HepG2 (cell line): ENCODE measurements around the gene GSPT1. TPM values are rescaled to one million over a fixed set of nuclear protein-coding genes. Genes with fewer than 3 reads are reported as not detected.
A peak's percentile ranks its signal among the peaks of the same experiment; 100 is the strongest.

Experiments
- CCAR2 ChIP-seq: fragments of 200-400 bp; formaldehyde crosslinking; optimal IDR thresholded peaks from 2 replicates; pipeline ENCODE3; 2018; ENCODE audit warnings: low read depth, mild to moderate bottlenecking, low read length, moderate library complexity
- CEBPG ChIP-seq: IDR thresholded peaks from 2 replicates; pipeline ENCODE4 v1.6.1; 2016
- ELF3 ChIP-seq: IDR thresholded peaks from 2 replicates; pipeline ENCODE4 v1.6.1; 2016; ENCODE audit warnings: missing genetic modification reagents, missing compliant biosample characterization
- GATA4 ChIP-seq: sonication (generic); IDR thresholded peaks from 2 replicates; pipeline ENCODE4 v1.6.1; 2016; ENCODE audit warnings: antibody characterized with exemption, low read depth, borderline replicate concordance
- HMG20A ChIP-seq: IDR thresholded peaks from 2 replicates; pipeline ENCODE4 v1.6.1; 2016; ENCODE audit warnings: borderline replicate concordance
- HMG20B ChIP-seq: conservative IDR thresholded peaks from 2 replicates; pipeline ENCODE4 v1.6.1; 2016; ENCODE audit warnings: missing genetic modification reagents, missing compliant biosample characterization
- IRF2 ChIP-seq: IDR thresholded peaks from 2 replicates; pipeline ENCODE4 v1.6.1; 2018; ENCODE audit warnings: missing genetic modification reagents, missing compliant biosample characterization
- MAFK ChIP-seq, 2 experiments: IDR thresholded peaks in 1 of 2; conservative IDR thresholded peaks in 1 of 2; 2 replicates each; pipeline ENCODE4 v1.6.1; 2011; ENCODE audit warnings: improper control_type of control experiment in 2 of 2, low read length in 2 of 2
- MIXL1 ChIP-seq: IDR thresholded peaks from 2 replicates; pipeline ENCODE4 v1.6.1; 2016
- NFATC3 ChIP-seq: sonication (generic); formaldehyde crosslinking; IDR thresholded peaks from 2 replicates; pipeline ENCODE4 v1.5.1; 2020; ENCODE audit warnings: mild to moderate bottlenecking, missing genetic modification reagents
- NFIB ChIP-seq: sonication (generic); formaldehyde crosslinking; IDR thresholded peaks from 2 replicates; pipeline ENCODE4 v1.9.0; 2021; ENCODE audit warnings: missing genetic modification reagents, mild to moderate bottlenecking, borderline replicate concordance
- NR1H2 ChIP-seq: sonication (generic); formaldehyde crosslinking; IDR thresholded peaks from 2 replicates; pipeline ENCODE4 v1.8.1; 2022; ENCODE audit warnings: low read depth, missing genetic modification reagents, borderline replicate concordance
- RCOR2 ChIP-seq: IDR thresholded peaks from 2 replicates; pipeline ENCODE4 v1.6.1; 2016; ENCODE audit warnings: missing biosample characterization, missing genetic modification reagents
- SIX1 ChIP-seq: sonication (generic); formaldehyde crosslinking; IDR thresholded peaks from 2 replicates; pipeline ENCODE4 v1.4.0; 2020; ENCODE audit warnings: missing genetic modification reagents, borderline replicate concordance
- TCF12 ChIP-seq, 2 experiments: fragments of 450-650 bp in 1 of 2; sonication (generic) in 1 of 2; formaldehyde crosslinking in 1 of 2; IDR thresholded peaks; 2 replicates each; pipeline versions ENCODE4 v1.6.1 to v1.8.0; 2017 to 2022; ENCODE audit warnings: antibody characterized with exemption in 1 of 2, mild to moderate bottlenecking in 1 of 2, missing genetic modification reagents in 1 of 2, moderate library complexity in 1 of 2
- TCF7 ChIP-seq: sonication (generic); IDR thresholded peaks from 2 replicates; pipeline ENCODE4 v1.6.1; 2016; ENCODE audit warnings: antibody characterized with exemption, low read depth
- TEAD3 ChIP-seq: optimal IDR thresholded peaks from 2 replicates; pipeline ENCODE3; 2016; ENCODE audit warnings: borderline replicate concordance
- TRIM22 ChIP-seq: fragments of 450-650 bp; IDR thresholded peaks from 2 replicates; pipeline ENCODE4 v1.6.1; 2017
- ZBTB8A ChIP-seq: sonication (generic); formaldehyde crosslinking; IDR thresholded peaks from 2 replicates; pipeline ENCODE4 v1.4.0; 2020; ENCODE audit warnings: mild to moderate bottlenecking, low read depth, missing genetic modification reagents, borderline replicate concordance
- ZFP82 ChIP-seq: sonication (generic); formaldehyde crosslinking; IDR thresholded peaks from 2 replicates; pipeline ENCODE4 v1.5.1; 2020; ENCODE audit warnings: mild to moderate bottlenecking, missing genetic modification reagents, borderline replicate concordance
- ZFX ChIP-seq: sonication (generic); formaldehyde crosslinking; IDR thresholded peaks from 2 replicates; pipeline ENCODE4 v1.4.0; 2020; ENCODE audit warnings: mild to moderate bottlenecking, low read depth, missing genetic modification reagents, moderate library complexity
- ZIK1 ChIP-seq: sonication (generic); formaldehyde crosslinking; IDR thresholded peaks from 2 replicates; pipeline ENCODE4 v1.5.0; 2020; ENCODE audit warnings: mild to moderate bottlenecking, low read depth, missing genetic modification reagents, borderline replicate concordance
- ZMAT3 ChIP-seq: sonication (generic); formaldehyde crosslinking; conservative IDR thresholded peaks from 2 replicates; pipeline ENCODE4 v1.7.0; 2021; ENCODE audit warnings: missing genetic modification reagents
- ZNF205 ChIP-seq: IDR thresholded peaks from 2 replicates; pipeline ENCODE4 v1.6.1; 2018; ENCODE audit warnings: missing biosample characterization, missing genetic modification reagents
- ZNF530 ChIP-seq: sonication (generic); formaldehyde crosslinking; IDR thresholded peaks from 2 replicates; pipeline ENCODE4 v1.5.0; 2020; ENCODE audit warnings: low read depth, mild to moderate bottlenecking, missing genetic modification reagents
- ZNF713 ChIP-seq: sonication (generic); formaldehyde crosslinking; IDR thresholded peaks from 2 replicates; pipeline ENCODE4 v1.4.0; 2020; ENCODE audit warnings: mild to moderate bottlenecking, missing genetic modification reagents
- ZNF790 ChIP-seq: sonication (generic); formaldehyde crosslinking; IDR thresholded peaks from 2 replicates; pipeline ENCODE4 v1.8.0; 2022; ENCODE audit warnings: missing genetic modification reagents, mild to moderate bottlenecking, borderline replicate concordance
- ZNF816 ChIP-seq: sonication (generic); formaldehyde crosslinking; IDR thresholded peaks from 2 replicates; pipeline ENCODE4 v1.8.0; 2022; ENCODE audit warnings: missing genetic modification reagents, mild to moderate bottlenecking, borderline replicate concordance
- ZNF83 ChIP-seq: sonication (generic); formaldehyde crosslinking; IDR thresholded peaks from 2 replicates; pipeline ENCODE4 v1.4.0; 2020; ENCODE audit warnings: missing genetic modification reagents, mild to moderate bottlenecking, borderline replicate concordance
- polyA plus RNA-seq, 8 experiments: library from polyadenylated mRNA; depleted of rRNA in 3 of 8; stranded (reverse) in 7 of 8; unstranded in 1 of 8; fragments of >200 nt; fragmentation: Illumina TruSeq in 4 of 8; extraction: Trizol in 4 of 8; gene quantifications; 2 replicates each; pipeline versions ENCODE4 v1.2.1 to v1.2.3, GENCODE V29; 2011 to 2016; ENCODE audit warnings: low read depth in 4 of 8, missing spikeins in 1 of 8, mixed read lengths in 1 of 8; ENCODE audit not compliant: insufficient read depth in 1 of 8
- total RNA-seq, 5 experiments: library from RNA; depleted of rRNA; stranded (reverse); fragments of >200 nt; fragmentation: Illumina TruSeq; extraction: Trizol; gene quantifications; 2 replicates each; pipeline ENCODE4 v1.2.3, GENCODE V29; 2016; ENCODE audit warnings: low read depth in 1 of 5
- TF ChIP-seq, protein P1 (sequence below): IDR thresholded peaks from 2 replicates; pipeline ENCODE4 v1.6.1; 2016; ENCODE audit warnings: mild to moderate bottlenecking

GSPT1 gene
- total and polyA plus RNA-seq, 2 of the 13 experiments (the other 11 are each of a cell fraction or from before 2014, with no cell fraction given) = 120 to 316 TPM

GRCh38 chr16:11916524-11917285 is 949 bp upstream of the GSPT1 start (continued):
- TF ChIP-seq NR1H2 (CRISPR knock-in tag) (no peak), ZMAT3 (0 out of 2 replicates have a peak, but pooled peaks have one; percentile 9), ZFX (CRISPR knock-in tag) (0 out of 2 replicates have a peak, but pooled peaks have one; percentile 43), ZBTB8A (CRISPR knock-in tag) (0 out of 2 replicates have a peak, but pooled peaks have one; percentile 50), NFATC3 (CRISPR knock-in tag) (no peak), CCAR2 (no peak), ZNF205 (CRISPR knock-in tag) (no peak), MAFK (conservative IDR thresholded peaks at IDR 0.05 in 1 of 2, IDR thresholded peaks at IDR 0.05 in 1 of 2; ENCODE audit: low read length in 2 of 2) (peak; percentile 30 to 49; a peak in 2 of 4 replicates), TEAD3 (peak; percentile 69), TCF7 (0 out of 2 replicates have a peak, but pooled peaks have one; percentile 24), ELF3 (CRISPR knock-in tag) (peak; percentile 97), CEBPG (CRISPR knock-in tag) (peak; percentile 68), RCOR2 (CRISPR knock-in tag) (peak; percentile 52; the same call in 1 of the 2 replicates), TCF12 (IDR thresholded peaks at IDR 0.05) (no peak), TCF12 (CRISPR knock-in tag; IDR thresholded peaks at IDR 0.05) (no peak), IRF2 (CRISPR knock-in tag) (peak; percentile 80), HMG20B (CRISPR knock-in tag) (peak; percentile 58; the same call in 1 of the 2 replicates), SIX1 (CRISPR knock-in tag) (peak; percentile 28), ZNF530 (CRISPR knock-in tag) (no peak), NFIB (CRISPR knock-in tag) (no peak), ZFP82 (no peak), MIXL1 (peak; percentile 92), ZNF816 (CRISPR knock-in tag) (peak; percentile 92), HMG20A (CRISPR knock-in tag) (peak; percentile 67; the same call in 1 of the 2 replicates), ZNF83 (CRISPR knock-in tag) (no peak), GATA4 (peak; percentile 63; the same call in 1 of the 2 replicates), ZNF790 (CRISPR knock-in tag) (no peak), ZNF713 (CRISPR knock-in tag) (no peak), TRIM22 (no peak), ZIK1 (CRISPR knock-in tag) (no peak)
- TF ChIP-seq, protein P1, sequence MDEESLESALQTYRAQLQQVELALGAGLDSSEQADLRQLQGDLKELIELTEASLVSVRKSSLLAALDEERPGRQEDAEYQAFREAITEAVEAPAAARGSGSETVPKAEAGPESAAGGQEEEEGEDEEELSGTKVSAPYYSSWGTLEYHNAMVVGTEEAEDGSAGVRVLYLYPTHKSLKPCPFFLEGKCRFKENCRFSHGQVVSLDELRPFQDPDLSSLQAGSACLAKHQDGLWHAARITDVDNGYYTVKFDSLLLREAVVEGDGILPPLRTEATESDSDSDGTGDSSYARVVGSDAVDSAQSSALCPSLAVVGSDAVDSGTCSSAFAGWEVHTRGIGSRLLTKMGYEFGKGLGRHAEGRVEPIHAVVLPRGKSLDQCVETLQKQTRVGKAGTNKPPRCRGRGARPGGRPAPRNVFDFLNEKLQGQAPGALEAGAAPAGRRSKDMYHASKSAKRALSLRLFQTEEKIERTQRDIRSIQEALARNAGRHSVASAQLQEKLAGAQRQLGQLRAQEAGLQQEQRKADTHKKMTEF = 0 out of 2 replicates have a peak, but pooled peaks have one; percentile 7
